NT2/D1 (cell line): ENCODE data around the gene GPRC5B.
A peak's percentile ranks its signal among the peaks of the same experiment; 100 is the strongest.

Experiments
- DNase-seq: peaks from one replicate; pipeline ENCODE4 v3.0.0-alpha.2; 2011; ENCODE audit warnings: low read depth, low spot score
- H3K27me3 ChIP-seq: 2 replicates; pipeline ENCODE4 v1.6.0; 2011; ENCODE audit warnings: mild to moderate bottlenecking; ENCODE audit not compliant: insufficient read length, insufficient read depth
- H3K36me3 ChIP-seq: 2 replicates; pipeline ENCODE4 v1.6.1; 2011; ENCODE audit warnings: mild to moderate bottlenecking, low read length, mixed read lengths; ENCODE audit not compliant: insufficient read depth, insufficient read length
- H3K4me1 ChIP-seq: 2 replicates; pipeline ENCODE4 v1.5.1; 2011; ENCODE audit not compliant: insufficient read depth, insufficient read length
- H3K4me3 ChIP-seq: 2 replicates; pipeline ENCODE4 v1.5.1; 2011; ENCODE audit warnings: low read depth; ENCODE audit not compliant: insufficient read length
- H3K9ac ChIP-seq: 2 replicates; pipeline ENCODE4 v1.6.0; 2011; ENCODE audit warnings: low read depth; ENCODE audit not compliant: insufficient read length
- H3K9me3 ChIP-seq: 2 replicates; pipeline ENCODE4 v1.5.1; 2011; ENCODE audit warnings: mild to moderate bottlenecking, low read length; ENCODE audit not compliant: insufficient read depth
- SUZ12 ChIP-seq: IDR thresholded peaks from 2 replicates; pipeline ENCODE4 v1.6.1; 2011; ENCODE audit not compliant: insufficient read length, insufficient read depth; ENCODE audit errors: extremely low read depth
- YY1 ChIP-seq: IDR thresholded peaks from 2 replicates; pipeline ENCODE4 v1.6.1; 2011; ENCODE audit not compliant: insufficient read length, insufficient read depth
- ZNF274 ChIP-seq: IDR thresholded peaks from 2 replicates; pipeline ENCODE4 v1.6.1; 2011; ENCODE audit warnings: mild to moderate bottlenecking, low read depth, low read length

Gene GPRC5B

DNA sequence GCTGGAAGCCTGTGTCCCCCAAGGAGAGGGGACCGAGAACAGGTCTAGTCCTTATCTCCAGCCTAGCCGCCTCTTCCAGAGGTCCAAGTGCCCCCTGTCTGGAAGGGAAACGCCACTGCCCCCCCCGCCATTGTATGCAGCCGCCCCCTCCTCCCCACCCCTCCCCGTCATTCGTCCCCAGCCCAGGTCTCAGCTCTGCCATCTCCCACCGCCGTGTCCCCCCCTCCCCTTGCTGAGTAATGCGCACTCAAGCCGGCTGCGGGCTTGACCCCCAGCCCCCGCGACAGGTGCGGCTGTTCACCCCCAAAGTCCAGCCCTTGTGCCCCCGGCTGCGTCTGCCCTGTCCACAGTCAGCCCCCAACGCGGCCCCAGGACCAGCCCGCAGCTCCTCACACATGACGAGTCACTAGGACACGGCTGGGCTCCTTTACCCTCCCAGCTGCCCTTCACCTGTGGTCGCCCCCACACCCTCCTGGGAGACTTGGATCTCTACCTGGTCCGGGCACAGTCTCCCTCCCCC is 622 bp downstream of the GPRC5B start:
- peaks cover 16% of the 10 kb centered on the region for H3K27me3 ChIP-seq
- H3K9me3 ChIP-seq = no peaks in the 10 kb centered on the region
- peak overlapping the region; percentile 85 for H3K4me3 ChIP-seq
- peaks cover 16% of the 10 kb centered on the region for H3K36me3 ChIP-seq
- H3K9ac ChIP-seq = peak overlapping the region; percentile 94
- TF ChIP-seq SUZ12 (no peak), ZNF274 (no peak)
- DNase-seq = no peak
- peaks cover 25% of the 10 kb centered on the region for H3K4me1 ChIP-seq

DNA sequence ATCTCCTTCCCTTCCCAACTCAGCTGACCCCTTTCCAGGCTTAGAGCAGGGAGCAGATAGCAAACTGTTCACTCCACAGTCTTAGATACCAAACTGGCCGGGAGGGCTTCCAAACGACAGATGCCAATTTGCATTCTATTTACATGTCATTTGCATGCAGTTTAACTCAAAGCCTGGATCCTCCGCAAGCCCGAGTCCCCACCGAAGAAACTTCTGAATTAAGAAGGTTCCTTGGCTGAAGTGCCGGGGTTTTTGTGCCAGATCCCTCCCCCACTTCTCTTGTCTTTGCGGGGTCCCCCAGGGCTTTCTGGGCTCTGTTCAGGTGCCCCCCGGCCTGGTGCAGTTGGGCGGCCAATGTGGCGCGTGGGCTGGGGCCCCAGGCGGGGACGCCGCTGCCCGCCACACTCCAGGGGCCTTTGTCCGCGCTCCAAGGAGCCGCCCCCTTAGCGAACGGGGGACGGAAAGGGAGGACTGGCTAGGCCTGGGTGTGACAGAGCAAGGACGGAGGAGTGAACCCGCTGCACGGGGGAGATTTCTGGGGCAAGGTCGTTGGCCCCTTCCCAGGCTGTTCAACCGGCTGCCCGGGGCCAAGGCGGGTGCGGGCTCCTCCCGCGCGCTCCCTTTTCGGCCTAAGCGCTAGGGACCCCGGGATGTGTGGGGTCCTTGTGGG is 1.2 kb downstream of the GPRC5B start:
- H3K9ac ChIP-seq = peak overlapping the region; percentile 94
- H3K9me3 ChIP-seq = no peaks in the 10 kb centered on the region
- no peak for DNase-seq
- peak overlapping the region; percentile 85 for H3K4me3 ChIP-seq
- peaks cover 31% of the 10 kb centered on the region for H3K4me1 ChIP-seq
- H3K36me3 ChIP-seq = peaks cover 22% of the 10 kb centered on the region
- peak; percentile 11 for TF ChIP-seq YY1
- no peak for TF ChIP-seq SUZ12
- H3K27me3 ChIP-seq = peaks cover 16% of the 10 kb centered on the region

GRCh38 chr16:19882646-19883045 is 2.0 kb downstream of the GPRC5B start:
- TF ChIP-seq SUZ12 (no peak), YY1 (no peak), ZNF274 (no peak)
- H3K9ac ChIP-seq = peak overlapping the region; percentile 94
- H3K4me3 ChIP-seq = peak overlapping the region; percentile 85
- peaks cover 31% of the 10 kb centered on the region for H3K4me1 ChIP-seq
- no peaks in the 10 kb centered on the region for H3K9me3 ChIP-seq
- no peak for DNase-seq
- H3K27me3 ChIP-seq = peaks cover 16% of the 10 kb centered on the region
- peaks cover 22% of the 10 kb centered on the region for H3K36me3 ChIP-seq

DNA sequence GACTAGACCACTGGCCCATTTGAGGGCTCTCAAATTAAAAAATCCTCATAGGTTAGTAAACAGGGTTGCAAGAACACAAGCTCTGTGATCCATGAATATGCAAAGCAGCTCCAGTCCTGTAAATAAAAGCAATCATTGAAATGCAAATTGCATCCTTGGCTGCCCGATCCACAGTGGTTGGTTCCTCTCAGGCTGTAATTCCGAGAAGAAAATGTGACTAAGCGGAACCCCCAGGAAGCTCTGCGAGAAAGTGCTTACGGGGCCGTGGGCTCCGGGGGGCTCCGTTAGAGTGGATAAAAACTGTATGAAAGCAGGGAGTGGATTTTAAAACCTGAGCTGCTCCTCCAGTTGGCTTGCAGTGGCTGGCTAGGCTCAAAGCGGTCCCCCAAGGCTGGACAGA is 2.5 kb downstream of the GPRC5B start:
- peak overlapping the region; percentile 85 for H3K4me3 ChIP-seq
- no peaks in the 10 kb centered on the region for H3K9me3 ChIP-seq
- peaks cover 31% of the 10 kb centered on the region for H3K4me1 ChIP-seq
- TF ChIP-seq ZNF274 (no peak), YY1 (no peak), SUZ12 (no peak)
- peak; percentile 82 for DNase-seq
- peak overlapping the region; percentile 94 for H3K9ac ChIP-seq
- H3K36me3 ChIP-seq = peaks cover 25% of the 10 kb centered on the region
- peaks cover 16% of the 10 kb centered on the region for H3K27me3 ChIP-seq

DNA sequence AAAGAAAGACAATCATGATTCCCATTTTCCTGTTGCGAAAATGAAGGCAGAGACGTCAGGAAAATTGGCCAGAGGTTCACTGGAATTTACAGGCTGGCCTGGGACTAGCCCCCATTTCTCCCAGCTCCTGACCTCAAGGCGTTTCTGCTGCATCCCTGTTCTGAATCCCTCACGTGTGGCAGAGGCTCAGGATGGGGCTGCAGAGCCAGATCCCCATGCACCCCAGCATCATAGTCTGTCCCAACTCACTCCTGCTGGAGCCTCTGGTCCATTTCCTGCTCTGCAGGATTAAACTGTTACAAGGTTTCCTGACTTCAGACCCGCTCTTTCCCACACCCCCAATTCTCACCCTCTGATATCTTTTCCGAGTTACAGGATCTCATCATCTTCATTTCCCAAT is 2.9 kb downstream of the GPRC5B start:
- peak overlapping the region; percentile 85 for H3K4me3 ChIP-seq
- no peak for DNase-seq

DNA sequence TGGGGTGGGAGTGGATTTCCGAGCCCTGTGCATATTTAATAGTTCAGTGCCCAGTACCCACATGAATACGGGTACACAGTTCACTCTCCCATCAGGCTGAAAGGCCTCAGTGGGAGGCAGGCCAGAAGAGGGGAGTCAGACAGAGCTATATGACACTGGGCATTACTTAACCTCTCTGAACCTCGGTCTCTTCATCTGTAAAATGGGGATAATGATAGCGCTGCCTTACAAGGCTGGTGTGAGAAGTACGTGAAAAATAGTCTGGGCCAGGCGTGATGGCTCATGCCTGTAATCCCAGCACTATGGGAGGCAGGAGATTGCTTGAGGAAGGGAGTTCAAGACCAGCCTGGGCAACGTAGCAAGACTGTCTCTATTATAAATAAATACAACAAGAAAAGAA is 3.6 kb downstream of the GPRC5B start:
- TF ChIP-seq YY1 (no peak), ZNF274 (no peak), SUZ12 (no peak)
- H3K4me1 ChIP-seq = peaks cover 34% of the 10 kb centered on the region
- DNase-seq = no peak
- H3K9me3 ChIP-seq = no peaks in the 10 kb centered on the region
- peaks cover 12% of the 10 kb centered on the region for H3K27me3 ChIP-seq
- peaks cover 37% of the 10 kb centered on the region for H3K36me3 ChIP-seq
- no peak overlapping the region for H3K9ac ChIP-seq
- H3K4me3 ChIP-seq = no peak overlapping the region

More for the DNA sequence above, 2.9 kb downstream of the GPRC5B start:
- Histone ChIP-seq H3K36me3 (peaks cover 29% of the 10 kb centered on the region), H3K4me1 (peaks cover 31% of the 10 kb centered on the region), H3K27me3 (peaks cover 13% of the 10 kb centered on the region), H3K9me3 (no peaks in the 10 kb centered on the region), H3K9ac (peak overlapping the region; percentile 29)
- TF ChIP-seq SUZ12 = no peak
- no peak for TF ChIP-seq YY1
- TF ChIP-seq ZNF274 = no peak

GRCh38 chr16:19879241-19879792 is 5.3 kb downstream of the GPRC5B start:
- H3K9ac ChIP-seq = no peak overlapping the region
- H3K27me3 ChIP-seq = no peaks in the 10 kb centered on the region
- H3K36me3 ChIP-seq = peaks cover 47% of the 10 kb centered on the region
- H3K4me3 ChIP-seq = no peak overlapping the region
- no peaks in the 10 kb centered on the region for H3K9me3 ChIP-seq
- no peak for TF ChIP-seq ZNF274
- TF ChIP-seq SUZ12 = no peak
- TF ChIP-seq YY1 = no peak
- peaks cover 33% of the 10 kb centered on the region for H3K4me1 ChIP-seq
- no peak for DNase-seq
